Peyer's patch (tissue), 4 donors: ENCODE data around the gene TBL1Y.

Source experiments
- POLR2A ChIP-seq, 2 donors: fragments of 450-650 bp; IDR thresholded peaks; one replicate each; pipeline ENCODE4 v1.5.1; 2017; ENCODE audit warnings: antibody characterized with exemption in 2 of 2, mild to moderate bottlenecking in 2 of 2, moderate library complexity in 2 of 2
- TF ChIP-seq, protein P1 (sequence below), 6 experiments: fragments of 450-650 bp in 4 of 6; fragments of 200-600 bp in 2 of 6; sonication (generic) in 1 of 6; IDR thresholded peaks; one replicate each; pipeline ENCODE4 v1.5.1; 2017 to 2019; ENCODE audit warnings: antibody characterized with exemption in 6 of 6, mild to moderate bottlenecking in 3 of 6, moderate library complexity in 1 of 6

DNA sequence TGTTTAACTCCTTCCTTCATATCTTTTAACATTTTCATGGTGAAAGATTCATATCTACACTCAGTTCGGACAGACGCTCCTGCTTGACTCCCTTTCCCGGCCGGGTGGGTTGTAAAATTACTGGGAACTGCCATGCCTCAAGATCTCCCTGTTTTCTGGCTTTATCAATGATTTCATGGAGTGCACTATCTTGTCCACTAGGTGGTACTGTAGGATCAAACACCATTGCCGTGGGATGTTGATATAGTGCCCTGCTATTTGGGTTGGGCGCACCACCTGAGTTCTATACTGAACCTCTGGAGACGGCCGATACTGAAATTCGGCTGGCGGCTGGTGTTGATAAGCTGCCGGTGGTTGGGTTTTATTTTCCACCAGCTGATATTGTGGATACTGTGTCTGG lies 54.2 kb downstream of the TBL1Y start:
- TF ChIP-seq, protein P1, sequence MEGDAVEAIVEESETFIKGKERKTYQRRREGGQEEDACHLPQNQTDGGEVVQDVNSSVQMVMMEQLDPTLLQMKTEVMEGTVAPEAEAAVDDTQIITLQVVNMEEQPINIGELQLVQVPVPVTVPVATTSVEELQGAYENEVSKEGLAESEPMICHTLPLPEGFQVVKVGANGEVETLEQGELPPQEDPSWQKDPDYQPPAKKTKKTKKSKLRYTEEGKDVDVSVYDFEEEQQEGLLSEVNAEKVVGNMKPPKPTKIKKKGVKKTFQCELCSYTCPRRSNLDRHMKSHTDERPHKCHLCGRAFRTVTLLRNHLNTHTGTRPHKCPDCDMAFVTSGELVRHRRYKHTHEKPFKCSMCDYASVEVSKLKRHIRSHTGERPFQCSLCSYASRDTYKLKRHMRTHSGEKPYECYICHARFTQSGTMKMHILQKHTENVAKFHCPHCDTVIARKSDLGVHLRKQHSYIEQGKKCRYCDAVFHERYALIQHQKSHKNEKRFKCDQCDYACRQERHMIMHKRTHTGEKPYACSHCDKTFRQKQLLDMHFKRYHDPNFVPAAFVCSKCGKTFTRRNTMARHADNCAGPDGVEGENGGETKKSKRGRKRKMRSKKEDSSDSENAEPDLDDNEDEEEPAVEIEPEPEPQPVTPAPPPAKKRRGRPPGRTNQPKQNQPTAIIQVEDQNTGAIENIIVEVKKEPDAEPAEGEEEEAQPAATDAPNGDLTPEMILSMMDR (IDR thresholded peaks at IDR 0.05) = peak in 3 of 6 experiments; percentile 44 to 58 (median 48)
- TF ChIP-seq POLR2A (IDR thresholded peaks at IDR 0.05) = no peak
